HL-60 (cell line): Measurements from ENCODE around the gene LRP1-AS.

Source experiments
- DNase-seq, 2 experiments: peaks; one replicate each; pipeline ENCODE4 v3.0.0-alpha.2; 2010 to 2020; ENCODE audit warnings: low read depth in 1 of 2, low spot score in 1 of 2
- H3K27ac ChIP-seq: fragments of 250-450 bp; sonication (Bioruptor Pico); replicated peaks from 2 replicates; pipeline ENCODE4 v1.5.1; 2020; ENCODE audit warnings: mild to moderate bottlenecking, moderate library complexity
- H3K27me3 ChIP-seq: fragments of 250-450 bp; sonication (Bioruptor Pico); 2 replicates; pipeline ENCODE4 v1.5.1; 2021; ENCODE audit warnings: mild to moderate bottlenecking, moderate library complexity; ENCODE audit not compliant: insufficient read depth, poor library complexity, severe bottlenecking
- H3K4me3 ChIP-seq: replicated peaks from 2 replicates; pipeline ENCODE4 v1.5.1; 2011; ENCODE audit warnings: mild to moderate bottlenecking, control low read depth, low read length; ENCODE audit not compliant: insufficient read depth
- CTCF ChIP-seq: IDR thresholded peaks from one replicate; pipeline ENCODE4 v1.5.1; 2011; ENCODE audit warnings: low read length, control low read depth, inconsistent platforms; ENCODE audit not compliant: insufficient read depth
- GABPA ChIP-seq: IDR thresholded peaks from 2 replicates; pipeline ENCODE4 v1.6.1; 2012; ENCODE audit warnings: low read depth
- POLR2AphosphoS5 ChIP-seq: IDR thresholded peaks from 2 replicates; pipeline ENCODE4 v1.6.1; 2012; ENCODE audit warnings: low read depth
- REST ChIP-seq: IDR thresholded peaks from 2 replicates; pipeline ENCODE4 v1.6.1; 2012; ENCODE audit warnings: low read depth; ENCODE audit not compliant: insufficient replicate concordance
- SPI1 ChIP-seq: IDR thresholded peaks from 2 replicates; pipeline ENCODE4 v1.6.1; 2012; ENCODE audit warnings: low read depth, mild to moderate bottlenecking, borderline replicate concordance
- long read RNA-seq: library from polyadenylated mRNA; unstranded; transcript quantifications from one replicate; pipeline ENCODE4 v2.0.0, GENCODE V29; 2020

Gene LRP1-AS
- long read RNA-seq: 0 reads

DNA sequence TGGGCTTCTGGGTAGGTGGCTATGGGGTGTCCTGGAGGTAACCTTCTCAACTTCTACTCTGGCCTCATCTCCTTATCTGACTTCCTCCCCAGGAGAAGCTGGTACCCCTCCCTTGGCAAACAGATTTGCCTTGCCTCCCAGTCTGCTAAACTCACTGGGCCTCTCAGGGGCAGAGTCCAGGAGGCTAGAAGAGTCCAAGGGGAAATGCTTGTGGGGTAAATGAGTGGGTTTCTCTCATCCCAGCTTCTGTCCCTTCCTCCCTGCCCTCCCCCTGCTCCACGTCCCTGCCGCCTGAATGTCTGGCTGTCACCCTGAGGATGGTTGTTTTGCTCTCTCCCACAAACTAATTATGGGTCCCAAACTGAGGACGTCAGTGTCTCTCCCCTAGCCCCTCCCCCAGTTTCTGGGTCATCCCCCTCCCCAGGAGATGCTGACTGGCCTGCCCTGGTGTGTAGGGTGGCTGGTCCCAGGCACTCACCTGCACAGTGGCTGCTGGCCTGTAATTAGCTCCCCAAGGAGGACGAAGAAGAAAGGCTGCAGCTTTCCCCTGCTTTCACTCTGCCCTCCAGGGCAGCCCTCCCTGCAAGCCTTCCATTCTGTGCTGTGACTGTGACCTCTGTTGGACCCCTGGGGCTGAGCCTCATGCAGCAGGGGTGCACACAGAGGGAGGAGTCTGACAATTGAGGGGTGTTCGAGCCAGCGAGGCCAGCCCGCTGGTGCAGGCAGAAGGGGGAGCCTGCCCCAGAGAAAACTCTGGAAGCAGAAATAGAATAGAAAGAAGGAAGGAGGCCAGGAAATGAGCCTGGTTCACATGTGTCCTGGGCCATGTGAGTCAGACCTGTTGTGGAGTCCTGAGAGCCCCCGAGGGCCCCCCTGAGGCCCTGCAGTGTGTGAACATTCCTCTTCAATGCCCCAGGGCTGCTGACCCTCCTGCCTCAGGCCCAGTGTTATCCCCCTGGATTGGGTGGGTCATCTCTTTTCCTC is at the start of gene LRP1-AS:
Gene LRP1-AS, minus strand, starts transcription at position 659 of the 984 bp plus-strand sequence.
- no peaks in the 10 kb centered on the region for H3K27me3 ChIP-seq
- H3K4me3 ChIP-seq: no peak within 1 kb of the TSS
- H3K27ac ChIP-seq: no peak within 1 kb of the TSS; the same call in 1 of the 2 replicates
- TF ChIP-seq POLR2AphosphoS5 (no peak), CTCF (no peak), SPI1 (peak; percentile 21; the same call in 1 of the 2 replicates)
- DNase-seq: no peak

DNA sequence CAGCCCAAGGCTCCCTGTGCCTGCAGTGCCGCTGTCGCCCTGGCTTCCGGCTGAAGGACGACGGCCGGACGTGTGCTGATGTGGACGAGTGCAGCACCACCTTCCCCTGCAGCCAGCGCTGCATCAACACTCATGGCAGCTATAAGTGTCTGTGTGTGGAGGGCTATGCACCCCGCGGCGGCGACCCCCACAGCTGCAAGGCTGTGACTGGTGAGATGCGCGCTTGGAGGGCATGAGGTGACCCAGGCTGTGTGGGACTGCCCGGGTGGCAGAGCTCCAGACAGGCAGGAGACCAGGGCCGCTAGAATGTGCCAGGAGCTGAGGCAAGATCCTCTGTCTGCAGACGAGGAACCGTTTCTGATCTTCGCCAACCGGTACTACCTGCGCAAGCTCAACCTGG is 49.5 kb upstream of the LRP1-AS start:
- Histone ChIP-seq H3K27ac (no peak overlapping the region), H3K4me3 (no peak overlapping the region), H3K27me3 (peaks cover 14% of the 10 kb centered on the region)
- DNase-seq: no peak
- TF ChIP-seq SPI1: no peak
- no peak for TF ChIP-seq CTCF
- no peak for TF ChIP-seq GABPA
- TF ChIP-seq POLR2AphosphoS5: no peak
- TF ChIP-seq REST: no peak

DNA sequence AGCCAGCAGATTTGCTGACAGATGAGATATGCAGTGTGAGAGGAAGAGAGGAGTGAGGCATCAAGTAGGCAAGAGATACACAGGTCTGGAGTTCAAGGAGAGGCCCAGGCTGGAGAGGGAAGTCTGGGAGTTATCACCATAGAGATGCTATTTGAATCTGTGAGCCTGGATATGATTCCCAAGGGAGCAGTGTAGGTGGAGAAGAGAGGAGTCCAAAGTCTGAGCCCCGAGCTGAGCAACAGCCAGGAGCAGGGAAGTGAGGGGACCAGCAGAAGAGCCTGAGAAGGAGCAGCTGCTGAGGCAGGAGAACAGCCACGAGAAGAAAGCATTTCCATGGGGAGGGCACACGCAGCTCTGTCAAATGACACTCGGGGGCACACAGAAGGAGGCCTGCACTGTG is 49.0 kb upstream of the LRP1-AS start:
- DNase-seq: no peak
- Histone ChIP-seq H3K27me3 (peaks cover 14% of the 10 kb centered on the region), H3K4me3 (no peak overlapping the region), H3K27ac (no peak overlapping the region)
- TF ChIP-seq GABPA (no peak), CTCF (no peak), SPI1 (no peak), REST (no peak), POLR2AphosphoS5 (no peak)
